GM19240 (cell line): ENCODE measurements around the gene MLLT1.

Experiments
- DNase-seq: peaks from one replicate; pipeline ENCODE4 v3.0.0; 2011; ENCODE audit warnings: low spot score; ENCODE audit not compliant: insufficient read length

MLLT1 gene

DNA sequence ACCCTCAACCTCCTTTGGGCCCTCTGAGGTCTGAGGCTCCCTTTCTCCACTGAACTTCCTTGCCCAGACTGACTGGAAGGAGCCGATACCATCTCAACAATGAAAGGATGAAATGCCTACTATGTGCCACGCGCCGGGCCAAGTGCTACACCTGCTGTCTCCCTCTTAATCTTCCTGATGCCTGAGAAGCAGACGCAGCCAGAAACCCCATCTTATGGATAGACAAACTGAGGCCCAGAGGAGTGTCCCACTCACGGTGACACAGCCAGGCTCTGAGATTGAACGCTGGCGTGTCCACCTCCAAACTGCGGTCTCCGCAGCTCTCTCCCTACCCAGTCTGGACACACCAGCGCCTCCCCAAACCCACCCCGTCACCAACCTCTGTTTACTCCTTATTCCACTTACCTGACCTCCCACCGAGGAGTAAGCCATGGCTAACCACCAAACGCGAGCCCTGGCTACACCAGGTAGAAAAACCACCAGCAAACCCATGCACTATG, 20.9 kb downstream of the MLLT1 start:
- DNase-seq: no peak

DNA sequence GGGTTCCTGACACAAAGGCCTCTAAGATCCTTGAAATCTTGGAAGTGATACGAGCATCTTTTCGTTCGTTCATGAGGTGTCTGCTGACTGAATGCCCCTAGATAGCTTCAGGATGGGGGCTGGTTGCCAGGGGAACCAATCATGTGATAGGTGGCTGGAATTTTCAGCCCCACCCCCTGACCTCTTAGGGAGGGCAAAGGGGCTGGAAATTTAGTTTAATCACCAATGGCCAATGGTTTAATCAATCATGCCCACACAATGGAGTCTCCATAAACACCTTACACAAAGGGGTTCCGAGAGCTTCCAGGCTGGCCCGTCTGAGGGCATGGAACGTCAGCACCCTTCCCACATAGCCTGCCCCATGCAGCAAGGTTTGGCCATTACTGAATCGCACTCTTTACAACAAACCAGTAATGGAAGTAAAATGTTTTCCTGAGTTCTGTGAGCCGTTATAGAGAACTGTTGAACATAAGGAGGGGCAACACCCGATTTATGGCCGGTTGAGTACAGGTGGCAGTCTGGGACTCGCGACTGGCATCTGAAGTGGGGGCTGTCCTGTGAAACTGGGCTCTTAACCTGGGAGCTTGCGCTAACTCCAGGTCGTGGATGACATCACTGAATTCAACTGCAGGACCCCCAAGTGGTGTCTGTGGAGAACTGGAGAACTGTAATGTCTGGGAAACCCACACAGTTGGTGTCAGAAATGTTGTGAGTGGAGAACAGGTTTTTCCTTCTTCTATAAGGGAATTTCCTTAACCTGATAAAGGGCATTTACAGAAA, 25.6 kb downstream of the MLLT1 start:
- no peak for DNase-seq

GRCh38 chr19:6252066-6252465, 27.7 kb downstream of the MLLT1 start:
- no peak for DNase-seq

GRCh38 chr19:6250909-6251308, 28.9 kb downstream of the MLLT1 start:
- no peak for DNase-seq

- no peak for DNase-seq
These were observed 29.7 kb downstream of the MLLT1 start for GRCh38 chr19:6250024-6250615.

DNA sequence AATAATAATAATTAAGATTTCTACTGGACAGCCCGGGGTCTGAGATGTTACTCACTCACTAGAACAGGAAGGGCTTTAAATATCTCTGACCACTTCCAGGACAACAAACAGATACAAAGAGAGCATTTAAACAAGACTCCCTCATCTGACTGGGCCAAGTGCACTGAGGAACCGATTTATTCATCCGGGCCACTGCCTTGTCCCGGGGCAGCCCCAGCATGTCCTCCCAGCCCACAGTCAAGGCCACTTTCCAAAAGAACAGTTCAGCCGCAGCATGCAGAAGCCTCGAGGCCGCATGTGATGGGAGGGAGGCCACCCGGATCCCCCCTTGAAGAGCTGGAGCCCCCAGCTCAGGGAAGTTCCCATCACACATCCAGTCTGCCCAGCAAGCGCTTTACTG, 30.5 kb downstream of the MLLT1 start:
- no peak for DNase-seq

DNA sequence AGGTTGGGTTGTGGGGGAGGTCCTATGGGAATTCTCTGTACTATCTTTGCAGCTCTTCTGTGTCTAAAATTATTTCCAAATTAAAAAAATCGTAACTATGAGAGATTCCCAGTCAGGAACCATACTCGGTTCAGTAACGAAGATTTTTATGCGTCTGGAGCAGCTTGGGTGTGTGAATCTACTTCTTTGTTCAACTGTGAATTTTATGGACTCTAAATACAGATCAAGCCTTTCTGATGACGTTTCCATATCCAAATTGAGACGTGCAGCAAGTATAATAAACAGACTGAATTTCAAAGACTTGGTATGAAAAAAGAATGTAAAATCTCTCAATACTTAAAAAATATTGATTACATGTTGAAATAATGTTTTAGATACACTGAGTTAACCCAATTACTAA, 30.9 kb downstream of the MLLT1 start:
- no peak for DNase-seq

- no peak for DNase-seq
These were observed 31.4 kb downstream of the MLLT1 start for GRCh38 chr19:6248341-6248740.

DNA sequence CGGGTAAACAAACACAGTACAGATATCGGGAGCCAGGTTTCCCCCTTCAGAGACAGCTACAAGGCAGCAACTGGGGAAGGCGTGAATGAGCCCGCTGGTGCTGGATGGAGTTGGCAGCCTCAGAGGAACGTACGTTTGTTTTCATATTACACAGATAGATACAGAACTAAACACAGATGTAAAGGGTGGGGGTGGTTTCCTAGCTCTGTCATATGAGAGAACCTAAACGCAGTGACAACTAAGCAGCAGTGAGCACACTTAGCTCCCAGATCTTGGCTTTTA, 32.8 kb downstream of the MLLT1 start:
- no peak for DNase-seq

GRCh38 chr19:6246174-6247006, 33.4 kb downstream of the MLLT1 start:
- DNase-seq: no peak

GRCh38 chr19:6242677-6243076, 37.1 kb downstream of the MLLT1 start:
- DNase-seq: no peak

GRCh38 chr19:6241680-6242377, 37.9 kb downstream of the MLLT1 start:
- no peak for DNase-seq

- DNase-seq: no peak
These were observed 38.7 kb downstream of the MLLT1 start for GRCh38 chr19:6241056-6241455.

GRCh38 chr19:6239871-6240676, 39.7 kb downstream of the MLLT1 start:
- no peak for DNase-seq

- DNase-seq: no peak
These were observed 40.4 kb downstream of the MLLT1 start for GRCh38 chr19:6239401-6239844.

- DNase-seq: no peak
These were observed 41.0 kb downstream of the MLLT1 start for GRCh38 chr19:6238643-6239281.

DNA sequence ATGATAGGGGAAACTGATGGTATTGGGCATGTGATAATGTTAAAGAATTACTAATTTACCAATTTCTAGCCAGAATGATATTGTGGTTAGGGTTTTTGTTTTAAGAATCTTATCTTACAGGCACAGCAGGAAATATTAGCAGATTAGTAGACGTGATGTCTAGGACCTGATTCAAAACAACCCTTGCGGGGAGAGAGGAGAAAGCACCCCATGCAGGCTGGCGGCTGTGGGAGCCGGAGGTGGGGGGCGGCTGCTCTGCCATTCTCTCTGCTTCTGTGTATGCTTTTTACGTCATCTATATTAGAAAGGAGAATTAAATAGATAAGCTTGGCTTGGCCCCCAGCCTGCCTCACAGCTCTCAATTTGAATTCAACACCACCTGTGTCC, 41.5 kb downstream of the MLLT1 start:
- no peak for DNase-seq

GRCh38 chr19:6236310-6237291, 43.2 kb downstream of the MLLT1 start:
- DNase-seq: no peak
